GM21619 (cell line): Measurements from ENCODE around the gene ACVR2B.

Experiments used
- ATAC-seq: cut with Tn5 transposase; IDR thresholded peaks from one replicate; pipeline ENCODE4 v1.9.1; 2021; ENCODE audit not compliant: unreplicated experiment

ACVR2B gene

GRCh38 chr3:38524141-38524739, 70.5 kb downstream of the ACVR2B start:
- ATAC-seq, result no peak

GRCh38 chr3:38526792-38527191, 73.1 kb downstream of the ACVR2B start:
- ATAC-seq, result no peak

GRCh38 chr3:38528457-38528856, 74.8 kb downstream of the ACVR2B start:
- ATAC-seq, result no peak

- ATAC-seq, result no peak
Measured at GRCh38 chr3:38532529-38532928, 78.8 kb downstream of the ACVR2B start.

- no peak for ATAC-seq
Measured at GRCh38 chr3:38533285-38533976, 79.7 kb downstream of the ACVR2B start.

GRCh38 chr3:38534180-38534579, 80.5 kb downstream of the ACVR2B start:
- no peak for ATAC-seq

- no peak for ATAC-seq
Measured at GRCh38 chr3:38534604-38535003, 80.9 kb downstream of the ACVR2B start.

GRCh38 chr3:38536671-38537070, 83.0 kb downstream of the ACVR2B start:
- no peak for ATAC-seq

- no peak for ATAC-seq
Measured at GRCh38 chr3:38538773-38539353, 85.2 kb downstream of the ACVR2B start.

- no peak for ATAC-seq
Measured at GRCh38 chr3:38541806-38542205, 88.1 kb downstream of the ACVR2B start.
